Urinary bladder (tissue), 4 donors: Measurements from ENCODE around the gene SPRY1. TPM values are rescaled to one million over a fixed set of nuclear protein-coding genes. Genes with fewer than 3 reads are reported as not detected.
A peak's percentile ranks its signal among the peaks of the same experiment; 100 is the strongest.

Source experiments
- DNase-seq: peaks from one replicate; pipeline ENCODE4 v3.0.0-alpha.2; 2015; ENCODE audit errors: extremely low spot score
- H3K27ac ChIP-seq: one replicate; pipeline ENCODE4 v1.5.1; 2013; ENCODE audit warnings: low read depth, mild to moderate bottlenecking, moderate library complexity
- H3K36me3 ChIP-seq: one replicate; pipeline ENCODE4 v1.6.1; 2013; ENCODE audit warnings: mild to moderate bottlenecking, moderate library complexity; ENCODE audit not compliant: insufficient read depth
- H3K4me1 ChIP-seq: one replicate; pipeline ENCODE4 v1.6.1; 2013; ENCODE audit warnings: mild to moderate bottlenecking, moderate library complexity; ENCODE audit not compliant: insufficient read depth
- H3K4me3 ChIP-seq: one replicate; pipeline ENCODE4 v1.5.1; 2013; ENCODE audit warnings: low read depth, low read length
- WGBS: extraction: QIAGEN DNeasy Blood & Tissue Kit; methylation state at CpG from one replicate; pipeline ENCODE4 v1.1.7; 2013; 5-methylcytosine and 5-hydroxymethylcytosine counted together
- polyA plus RNA-seq: library from polyadenylated mRNA; stranded (reverse); fragments of 200-250 nt; gene quantifications from one replicate; pipeline ENCODE4 v1.2.3, GENCODE V29; 2013
- total RNA-seq: library from RNA; depleted of rRNA; stranded (reverse); fragments of >200 nt; gene quantifications from one replicate; pipeline ENCODE4 v1.2.3, GENCODE V29; 2014
- donor health status: healthy with polysubstance abuse.
- donor health status: healthy.

SPRY1 gene
- total RNA-seq (72.0 TPM), polyA plus RNA-seq (112 TPM)

GRCh38 chr4:123396307-123397143 is at the start of gene SPRY1:
Gene SPRY1 (plus strand): TSS chr4:123396795. CDS start chr4:123401592, 4,797 bp downstream.
- DNase-seq, result peak; percentile 93
- H3K36me3 ChIP-seq, result no peaks in the 10 kb centered on the region
- H3K4me3 ChIP-seq, result peak within 1 kb of the TSS; percentile 94
- WGBS, result 3% methylated on average over 20 of the region's 20 CpGs
- no peaks in the 10 kb centered on the region for H3K4me1 ChIP-seq
- H3K27ac ChIP-seq, result peak within 1 kb of the TSS; percentile 91

GRCh38 chr4:123346951-123347350 is 49.6 kb upstream of the SPRY1 start:
- no peak for DNase-seq
- no peak overlapping the region for H3K4me3 ChIP-seq
- no peaks in the 10 kb centered on the region for H3K4me1 ChIP-seq
- WGBS, result 94% methylated on average over 5 of the region's 5 CpGs
- no peaks in the 10 kb centered on the region for H3K36me3 ChIP-seq
- no peak overlapping the region for H3K27ac ChIP-seq

GRCh38 chr4:123348946-123349345 is 47.6 kb upstream of the SPRY1 start:
- WGBS, result 92% methylated on average over 4 of the region's 4 CpGs
- no peaks in the 10 kb centered on the region for H3K36me3 ChIP-seq

GRCh38 chr4:123349421-123350190 is 47.0 kb upstream of the SPRY1 start:
- Histone ChIP-seq H3K4me1 (no peaks in the 10 kb centered on the region), H3K27ac (no peak overlapping the region), H3K36me3 (no peaks in the 10 kb centered on the region), H3K4me3 (no peak overlapping the region)
- DNase-seq, result no peak
- 70% methylated on average over 7 of the region's 7 CpGs for WGBS

More at GRCh38 chr4:123348946-123349345, 47.6 kb upstream of the SPRY1 start:
- Histone ChIP-seq H3K4me1 (no peaks in the 10 kb centered on the region), H3K27ac (no peak overlapping the region), H3K4me3 (no peak overlapping the region)
- no peak for DNase-seq

- Histone ChIP-seq H3K27ac (no peak overlapping the region), H3K36me3 (no peaks in the 10 kb centered on the region), H3K4me1 (no peaks in the 10 kb centered on the region), H3K4me3 (no peak overlapping the region)
- WGBS, result 81% methylated on average over 5 of the region's 5 CpGs
- DNase-seq, result peak; percentile 33
Observed at GRCh38 chr4:123350191-123350544, 46.4 kb upstream of the SPRY1 start.

- Histone ChIP-seq H3K4me1 (no peaks in the 10 kb centered on the region), H3K4me3 (no peak overlapping the region), H3K27ac (no peak overlapping the region), H3K36me3 (no peaks in the 10 kb centered on the region)
- no peak for DNase-seq
- WGBS, result 97% methylated on average over 6 of the region's 6 CpGs
Observed at GRCh38 chr4:123350726-123351125, 45.9 kb upstream of the SPRY1 start.

- Histone ChIP-seq H3K4me1 (no peaks in the 10 kb centered on the region), H3K36me3 (no peaks in the 10 kb centered on the region), H3K27ac (no peak overlapping the region), H3K4me3 (no peak overlapping the region)
- 85% methylated on average over 19 of the region's 19 CpGs for WGBS
- DNase-seq, result no peak
Observed at GRCh38 chr4:123351713-123352112, 44.9 kb upstream of the SPRY1 start.

- no peak overlapping the region for H3K27ac ChIP-seq
- no peak overlapping the region for H3K4me3 ChIP-seq
- WGBS, result 35% methylated on average over 6 of the region's 6 CpGs
- H3K4me1 ChIP-seq, result no peaks in the 10 kb centered on the region
- no peaks in the 10 kb centered on the region for H3K36me3 ChIP-seq
- DNase-seq, result peak; percentile 37
Observed at GRCh38 chr4:123352240-123352945, 44.2 kb upstream of the SPRY1 start.

- no peaks in the 10 kb centered on the region for H3K36me3 ChIP-seq
- no peaks in the 10 kb centered on the region for H3K4me1 ChIP-seq
- 88% methylated on average over 1 of the region's 1 CpG for WGBS
- H3K4me3 ChIP-seq, result no peak overlapping the region
- no peak for DNase-seq
- no peak overlapping the region for H3K27ac ChIP-seq
Observed at GRCh38 chr4:123352966-123353365, 43.6 kb upstream of the SPRY1 start.

GRCh38 chr4:123353656-123354055 is 42.9 kb upstream of the SPRY1 start:
- 90% methylated on average over 6 of the region's 6 CpGs for WGBS
- H3K36me3 ChIP-seq, result no peaks in the 10 kb centered on the region
- H3K27ac ChIP-seq, result no peak overlapping the region
- H3K4me3 ChIP-seq, result no peak overlapping the region
- H3K4me1 ChIP-seq, result no peaks in the 10 kb centered on the region
- DNase-seq, result no peak

GRCh38 chr4:123354701-123355100 is 41.9 kb upstream of the SPRY1 start:
- 91% methylated on average over 5 of the region's 5 CpGs for WGBS
- no peaks in the 10 kb centered on the region for H3K36me3 ChIP-seq
- no peak for DNase-seq
- no peak overlapping the region for H3K4me3 ChIP-seq
- no peak overlapping the region for H3K27ac ChIP-seq
- H3K4me1 ChIP-seq, result no peaks in the 10 kb centered on the region

- H3K27ac ChIP-seq, result no peak overlapping the region
- peaks cover 2% of the 10 kb centered on the region for H3K4me1 ChIP-seq
- DNase-seq, result no peak
- no peaks in the 10 kb centered on the region for H3K36me3 ChIP-seq
- no peak overlapping the region for H3K4me3 ChIP-seq
- 82% methylated on average over 7 of the region's 7 CpGs for WGBS
Observed at GRCh38 chr4:123356921-123357320, 39.7 kb upstream of the SPRY1 start.

GRCh38 chr4:123359449-123360315 is 36.9 kb upstream of the SPRY1 start:
- no peak for DNase-seq
- Histone ChIP-seq H3K4me3 (no peak overlapping the region), H3K4me1 (peaks cover 2% of the 10 kb centered on the region), H3K27ac (no peak overlapping the region), H3K36me3 (no peaks in the 10 kb centered on the region)
- 71% methylated on average over 5 of the region's 5 CpGs for WGBS
